LNCAP (cell line): Measurements from ENCODE around the gene AICDA.

ENCODE experiments used
- CTCF ChIP-seq: fragments of 450-650 bp; IDR thresholded peaks from 2 replicates; pipeline ENCODE4 v1.5.1; 2017; ENCODE audit warnings: mild to moderate bottlenecking

Gene AICDA

GRCh38 chr12:8612629-8613028 is at the start of gene AICDA:
Gene AICDA (minus strand): TSS chr12:8612859. CDS start chr12:8612767, 92 bp downstream.
- TF ChIP-seq CTCF, result no peak

GRCh38 chr12:8661751-8662150 is 49.1 kb upstream of the AICDA start:
- no peak for TF ChIP-seq CTCF

- no peak for TF ChIP-seq CTCF
These were observed 48.4 kb upstream of the AICDA start for GRCh38 chr12:8661016-8661415.

- TF ChIP-seq CTCF, result no peak
These were observed 45.7 kb upstream of the AICDA start for GRCh38 chr12:8658346-8658745.

GRCh38 chr12:8655421-8655820 is 42.8 kb upstream of the AICDA start:
- TF ChIP-seq CTCF, result no peak

GRCh38 chr12:8648576-8649205 is 36.0 kb upstream of the AICDA start:
- TF ChIP-seq CTCF, result no peak

GRCh38 chr12:8647968-8648367 is 35.3 kb upstream of the AICDA start:
- no peak for TF ChIP-seq CTCF
